ENCODE data around the gene STK24. TPM values are rescaled to one million over a fixed set of nuclear protein-coding genes. Genes with fewer than 3 reads are reported as not detected.

STK24 gene
- total RNA-seq, 4 donors from 2014 or later, result 28.7 to 68.4 (median 49.4) TPM

DNA sequence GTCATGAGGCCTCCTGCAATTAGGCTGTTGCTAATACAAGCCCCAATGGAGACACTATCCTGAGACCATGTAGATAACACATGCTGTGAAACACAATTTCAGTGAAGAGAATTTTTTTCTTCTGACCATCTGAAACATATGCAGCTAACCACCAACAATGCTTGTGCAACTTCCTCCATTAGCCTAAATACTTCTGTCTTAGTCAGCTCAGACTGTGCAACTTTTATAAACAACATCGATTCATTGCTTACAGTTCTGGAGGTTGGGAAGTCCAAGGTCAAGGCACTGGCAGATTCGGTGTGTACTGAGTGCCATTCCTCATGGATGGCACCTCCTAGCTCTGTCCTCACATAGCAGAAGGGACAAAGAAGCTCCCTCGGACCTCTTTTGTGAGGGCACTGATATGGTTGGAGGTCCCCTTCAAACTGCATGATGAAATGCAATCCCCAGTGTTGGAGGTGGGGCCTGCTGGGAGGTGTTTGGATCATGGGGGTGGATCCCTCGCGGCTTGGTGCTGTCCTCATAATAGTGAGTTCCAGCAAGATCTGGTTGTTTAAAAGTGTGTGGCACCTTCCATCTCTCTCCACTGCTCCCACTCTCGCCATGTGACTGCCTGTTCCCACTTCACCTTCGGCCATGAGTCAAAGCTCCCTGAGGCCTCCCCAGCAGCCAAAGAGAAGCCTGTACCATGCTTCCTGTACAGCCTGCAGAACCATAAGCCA, 27.7 kb downstream of the STK24 start:
- DNase-seq (no peak), ATAC-seq (peak in 1 of 2 donors; percentile 32)
- in situ Hi-C loops (cut with MboI; ENCODE audit: low sequenced_read_pairs in 4 of 4), result no loop called here
- Histone ChIP-seq H3K36me3 (no peaks in the 10 kb centered on the region), H3K4me1 (peaks cover 17 to 51% of the 10 kb centered on the region in 2 donors), H3K27ac (no peak overlapping the region), H3K4me3 (no peak overlapping the region), H3K9me3 (no peaks in the 10 kb centered on the region), H3K27me3 (no peaks in the 10 kb centered on the region)
- no peak for TF ChIP-seq POLR2A (IDR thresholded peaks at IDR 0.05)
- TF ChIP-seq, protein P1, sequence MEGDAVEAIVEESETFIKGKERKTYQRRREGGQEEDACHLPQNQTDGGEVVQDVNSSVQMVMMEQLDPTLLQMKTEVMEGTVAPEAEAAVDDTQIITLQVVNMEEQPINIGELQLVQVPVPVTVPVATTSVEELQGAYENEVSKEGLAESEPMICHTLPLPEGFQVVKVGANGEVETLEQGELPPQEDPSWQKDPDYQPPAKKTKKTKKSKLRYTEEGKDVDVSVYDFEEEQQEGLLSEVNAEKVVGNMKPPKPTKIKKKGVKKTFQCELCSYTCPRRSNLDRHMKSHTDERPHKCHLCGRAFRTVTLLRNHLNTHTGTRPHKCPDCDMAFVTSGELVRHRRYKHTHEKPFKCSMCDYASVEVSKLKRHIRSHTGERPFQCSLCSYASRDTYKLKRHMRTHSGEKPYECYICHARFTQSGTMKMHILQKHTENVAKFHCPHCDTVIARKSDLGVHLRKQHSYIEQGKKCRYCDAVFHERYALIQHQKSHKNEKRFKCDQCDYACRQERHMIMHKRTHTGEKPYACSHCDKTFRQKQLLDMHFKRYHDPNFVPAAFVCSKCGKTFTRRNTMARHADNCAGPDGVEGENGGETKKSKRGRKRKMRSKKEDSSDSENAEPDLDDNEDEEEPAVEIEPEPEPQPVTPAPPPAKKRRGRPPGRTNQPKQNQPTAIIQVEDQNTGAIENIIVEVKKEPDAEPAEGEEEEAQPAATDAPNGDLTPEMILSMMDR (IDR thresholded peaks at IDR 0.05 in 4 of 5, conservative IDR thresholded peaks at IDR 0.05 in 1 of 5), result no peak
- intact Hi-C loops (cut with DNase I; ENCODE audit: low total_unique reads), result no loop called here

DNA sequence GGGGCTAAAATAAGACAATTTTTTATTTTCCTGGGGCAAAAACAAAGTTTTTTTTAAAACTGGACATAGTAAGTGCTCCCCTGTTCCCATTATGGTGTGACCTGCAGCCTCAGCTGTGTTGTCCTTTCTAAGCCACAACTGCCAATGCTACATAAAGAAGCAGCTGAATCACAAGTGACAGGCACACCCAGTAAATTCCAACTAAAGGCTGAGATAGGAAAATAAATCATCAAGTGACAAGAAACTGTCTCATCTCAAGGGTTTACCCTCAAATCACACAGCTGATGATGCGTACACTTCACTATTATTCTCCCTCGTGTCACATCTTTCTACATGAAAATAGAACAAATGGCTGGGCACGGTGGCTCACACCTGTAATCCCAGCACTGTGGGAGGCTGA, 28.7 kb downstream of the STK24 start:
- DNase-seq, result no peak
- no peak overlapping the region for H3K4me3 ChIP-seq
- peaks cover 17 to 52% of the 10 kb centered on the region in 2 donors for H3K4me1 ChIP-seq
- no peaks in the 10 kb centered on the region for H3K36me3 ChIP-seq
- no peaks in the 10 kb centered on the region for H3K27me3 ChIP-seq
- in situ Hi-C loops (cut with MboI; ENCODE audit: low sequenced_read_pairs in 4 of 4), result no loop called here
- no peak overlapping the region for H3K27ac ChIP-seq
- intact Hi-C loops (cut with DNase I; ENCODE audit: low total_unique reads), result no loop called here
- H3K9me3 ChIP-seq, result no peaks in the 10 kb centered on the region
- no peak for ATAC-seq
- no peak for TF ChIP-seq POLR2A (IDR thresholded peaks at IDR 0.05)
- TF ChIP-seq, protein P1 (IDR thresholded peaks at IDR 0.05 in 4 of 5, conservative IDR thresholded peaks at IDR 0.05 in 1 of 5), result no peak

DNA sequence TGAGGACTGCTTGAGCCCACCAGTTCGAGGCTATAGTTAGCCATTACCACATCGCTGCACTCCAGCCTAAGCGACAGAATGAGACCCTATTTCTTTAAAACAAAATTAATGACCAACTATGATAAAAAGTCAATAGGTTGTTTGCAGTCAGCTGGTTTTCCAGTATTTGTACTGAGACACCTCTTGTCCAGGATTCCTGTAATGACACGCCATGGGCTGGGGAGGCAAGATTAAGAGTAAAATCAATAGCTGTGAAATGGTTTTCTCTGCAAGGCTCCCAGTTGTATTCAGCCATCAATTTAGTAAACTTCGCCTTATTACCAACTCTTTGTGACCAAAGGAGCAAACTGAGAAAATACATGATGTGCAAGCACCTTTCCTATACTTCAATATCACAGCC, 29.5 kb downstream of the STK24 start:
- ATAC-seq (no peak), DNase-seq (no peak)
- H3K4me3 ChIP-seq, result no peak overlapping the region
- no peaks in the 10 kb centered on the region for H3K36me3 ChIP-seq
- H3K9me3 ChIP-seq, result no peaks in the 10 kb centered on the region
- in situ Hi-C loops (cut with MboI; ENCODE audit: low sequenced_read_pairs in 4 of 4), result no loop called here
- H3K27me3 ChIP-seq, result no peaks in the 10 kb centered on the region
- intact Hi-C loops (cut with DNase I; ENCODE audit: low total_unique reads), result no loop called here
- H3K4me1 ChIP-seq, result peaks cover 24 to 59% of the 10 kb centered on the region in 2 donors
- TF ChIP-seq, protein P1 (IDR thresholded peaks at IDR 0.05 in 4 of 5, conservative IDR thresholded peaks at IDR 0.05 in 1 of 5), result no peak
- TF ChIP-seq POLR2A (IDR thresholded peaks at IDR 0.05), result no peak
- no peak overlapping the region for H3K27ac ChIP-seq

DNA sequence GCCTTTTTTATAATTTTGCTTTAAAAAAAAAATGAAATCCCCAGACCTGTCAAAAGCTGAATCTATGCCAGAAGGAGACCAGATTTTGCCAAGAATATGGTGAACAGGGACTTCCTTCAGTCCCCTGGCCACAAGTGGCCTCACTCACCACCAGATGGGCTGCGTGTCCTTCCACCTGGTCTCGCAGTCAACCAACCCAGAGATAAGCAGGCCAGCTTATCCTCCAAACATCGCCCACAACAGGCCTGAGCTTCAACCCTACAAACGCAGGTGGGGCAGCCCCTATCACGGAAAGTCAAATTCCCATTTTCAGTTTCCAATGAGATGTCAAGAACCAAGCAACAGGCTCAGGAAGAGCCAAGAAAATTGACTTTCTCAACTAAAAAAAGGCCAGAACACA, 30.5 kb downstream of the STK24 start:
- Histone ChIP-seq H3K4me3 (no peak overlapping the region), H3K27ac (peak overlapping the region in 1 of 4 donors; percentile 21), H3K27me3 (no peaks in the 10 kb centered on the region), H3K9me3 (no peaks in the 10 kb centered on the region), H3K36me3 (no peaks in the 10 kb centered on the region), H3K4me1 (peaks cover 33 to 69% of the 10 kb centered on the region in 2 donors)
- intact Hi-C loops (cut with DNase I; ENCODE audit: low total_unique reads) (no loop called here), in situ Hi-C loops (cut with MboI; ENCODE audit: low sequenced_read_pairs in 4 of 4) (no loop called here)
- TF ChIP-seq POLR2A (IDR thresholded peaks at IDR 0.05), result no peak
- TF ChIP-seq, protein P1 (IDR thresholded peaks at IDR 0.05 in 4 of 5, conservative IDR thresholded peaks at IDR 0.05 in 1 of 5), result no peak
- ATAC-seq (no peak), DNase-seq (no peak)

Measured in gastrocnemius medialis (tissue), 4 donors.